ENCODE measurements around the gene ANKAR.

- TF ChIP-seq FOXM1 (IDR thresholded peaks at IDR 0.05; ENCODE audit: borderline replicate concordance): no peak
- TF ChIP-seq TARDBP (IDR thresholded peaks at IDR 0.05): no peak
- no peak for TF ChIP-seq SP1 (IDR thresholded peaks at IDR 0.05)
- TF ChIP-seq BHLHE40 (IDR thresholded peaks at IDR 0.05; ENCODE audit: borderline replicate concordance): no peak
- no peak for TF ChIP-seq ARNT (IDR thresholded peaks at IDR 0.05)
- no peak for TF ChIP-seq FOXA1 (IDR thresholded peaks at IDR 0.05)
- no peak for TF ChIP-seq ZNF384 (IDR thresholded peaks at IDR 0.05)
- no peak for TF ChIP-seq ELF4 (IDR thresholded peaks at IDR 0.05)
- no peak for TF ChIP-seq FOXK2 (IDR thresholded peaks at IDR 0.05)
- no peak for TF ChIP-seq LEF1 (IDR thresholded peaks at IDR 0.05; ENCODE audit: borderline replicate concordance)
Measured at GRCh38 chr2:189631849-189632248, 42.6 kb upstream of the ANKAR start.
